Measurements from ENCODE around the gene CAMSAP2. TPM values are rescaled to one million over a fixed set of nuclear protein-coding genes. Genes with fewer than 3 reads are reported as not detected.

The CAMSAP2 gene
- polyA plus RNA-seq, 1 donor (not counting 4 experiments of a cell fraction or from before 2014, with no cell fraction given): 47.8 TPM

DNA sequence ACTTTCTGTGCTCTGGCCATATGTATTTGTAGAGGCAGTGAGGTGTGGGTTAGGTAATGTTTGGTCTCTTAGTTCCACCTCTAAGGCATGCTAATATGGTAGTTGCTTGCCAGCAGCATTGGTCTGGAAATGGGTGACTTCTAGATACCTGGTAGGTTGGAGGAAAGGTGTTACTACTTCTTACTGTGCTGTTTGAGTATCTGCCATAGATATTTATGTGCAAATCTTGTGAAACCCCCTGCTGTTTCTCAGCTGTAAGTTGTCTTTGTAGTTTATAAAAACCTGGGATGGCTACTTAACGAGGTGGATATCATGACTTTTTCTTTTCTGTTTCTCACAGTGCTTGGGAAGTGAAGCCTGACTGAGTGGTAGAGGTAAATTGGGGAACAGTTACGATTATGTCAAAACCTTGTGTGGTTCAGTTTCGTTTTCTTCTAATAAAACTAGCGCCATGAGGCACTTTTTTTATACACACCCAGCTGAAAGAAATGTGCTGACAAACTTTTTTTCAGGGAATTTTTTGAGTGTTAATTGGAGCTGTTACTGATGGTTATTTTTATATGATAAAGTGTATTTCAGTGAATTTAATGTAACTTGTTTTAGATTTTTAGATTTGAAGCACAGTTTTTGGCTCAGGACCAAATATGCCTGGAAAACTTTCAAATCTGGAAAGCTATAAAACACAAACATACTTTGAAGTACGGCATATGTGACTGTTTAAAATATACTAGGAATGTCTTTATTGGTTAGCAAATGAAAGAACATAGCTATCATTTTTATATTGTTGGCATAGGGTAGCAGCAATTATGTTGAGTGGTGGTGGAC lies 42.1 kb downstream of the CAMSAP2 start:
- Histone ChIP-seq H3K9ac (ENCODE audit: control insufficient read depth, extremely low read depth, insufficient read depth, low read length) (peak overlapping the region; percentile 55), H3K4me2 (ENCODE audit: control insufficient read depth, extremely low read depth, insufficient read depth, low read depth, low read length) (peak overlapping the region; percentile 81), H3K27me3 (ENCODE audit: control insufficient read depth, extremely low read depth, insufficient read depth, low read length) (no peaks in the 10 kb centered on the region), H3K36me3 (ENCODE audit: control insufficient read depth in 2 of 2, extremely low read depth in 1 of 2, insufficient read depth in 2 of 2, low read length in 2 of 2) (peaks cover 2 to 20% of the 10 kb centered on the region in 2 experiments), H3K4me1 (ENCODE audit: control insufficient read depth, extremely low read depth, insufficient read depth, low read length) (peaks cover 22% of the 10 kb centered on the region), H3K9me1 (ENCODE audit: control insufficient read depth, extremely low read depth, insufficient read depth, low read length) (no peaks in the 10 kb centered on the region), H4K20me1 (ENCODE audit: control insufficient read depth, extremely low read depth, insufficient read depth, low read length) (peaks cover 10% of the 10 kb centered on the region), H3K79me2 (ENCODE audit: control insufficient read depth, insufficient read depth, low read length) (peaks cover 95% of the 10 kb centered on the region), H2AFZ (ENCODE audit: control insufficient read depth, low read length) (peak overlapping the region; percentile 33), H3K4me3 (ENCODE audit: control insufficient read depth in 2 of 3, extremely low read depth in 1 of 3, insufficient read depth in 2 of 3, low read depth in 1 of 3, low read length in 3 of 3) (peak overlapping the region in 2 of 3 experiments; percentile 31 to 52), H3K9me3 (ENCODE audit: control insufficient read depth, low read depth, low read length) (no peaks in the 10 kb centered on the region), H3K27ac (ENCODE audit: control insufficient read depth, insufficient read depth, low read length) (peak overlapping the region; percentile 54)
- dilution Hi-C loops (cut with MboI; ENCODE audit: extremely low pct_ligation_motif_present, low sequenced_read_pairs): loop anchor here (25.0 kb wide), 1 partner anchor 168 kb away; the partner anchor contains the start of gene KIF14
- FAIRE-seq: peak; percentile 34
- TF ChIP-seq CTCF (optimal IDR thresholded peaks at IDR 0.05 in 1 of 3, IDR thresholded peaks at IDR 0.05 in 1 of 3, conservative IDR thresholded peaks at IDR 0.05 in 1 of 3; ENCODE audit: extremely low read depth in 1 of 3, insufficient read depth in 2 of 3, low read length in 3 of 3) (no peak), EZH2 (IDR thresholded peaks at IDR 0.05; ENCODE audit: low read length) (no peak)
- no peak for DNase-seq (ENCODE audit: low read depth, low spot score)

DNA sequence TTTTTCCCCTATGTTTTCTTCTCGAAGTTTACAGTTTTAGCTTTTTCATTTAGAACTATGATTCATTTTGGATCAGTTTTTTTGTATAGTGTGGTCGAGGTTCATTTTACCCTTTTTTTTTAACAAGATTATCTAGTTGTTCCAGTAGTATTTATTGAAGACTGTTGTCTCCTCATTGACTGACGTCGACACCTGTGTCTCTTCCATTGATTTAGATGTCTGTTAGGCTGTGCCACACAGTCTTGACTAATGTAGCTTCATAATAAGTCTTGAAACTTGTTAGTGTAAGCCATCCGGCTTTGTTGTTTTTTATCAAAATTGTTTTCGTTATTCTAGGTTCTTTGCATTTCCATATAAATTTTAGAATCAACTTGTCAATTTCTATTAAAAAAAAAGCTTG lies 45.2 kb downstream of the CAMSAP2 start:
- peaks cover 8% of the 10 kb centered on the region for H4K20me1 ChIP-seq (ENCODE audit: control insufficient read depth, extremely low read depth, insufficient read depth, low read length)
- H3K79me2 ChIP-seq (ENCODE audit: control insufficient read depth, insufficient read depth, low read length): peaks cover 97% of the 10 kb centered on the region
- dilution Hi-C loops (cut with MboI; ENCODE audit: extremely low pct_ligation_motif_present, low sequenced_read_pairs): loop anchor here (25.0 kb wide), 1 partner anchor 172 kb away; the partner anchor contains the start of gene KIF14
- no peak for TF ChIP-seq EZH2 (IDR thresholded peaks at IDR 0.05; ENCODE audit: low read length)
- no peak for TF ChIP-seq CTCF (optimal IDR thresholded peaks at IDR 0.05 in 1 of 3, IDR thresholded peaks at IDR 0.05 in 1 of 3, conservative IDR thresholded peaks at IDR 0.05 in 1 of 3; ENCODE audit: extremely low read depth in 1 of 3, insufficient read depth in 2 of 3, low read length in 3 of 3)
- no peak overlapping the region for H3K4me2 ChIP-seq (ENCODE audit: control insufficient read depth, extremely low read depth, insufficient read depth, low read depth, low read length)
- no peak overlapping the region for H2AFZ ChIP-seq (ENCODE audit: control insufficient read depth, low read length)
- DNase-seq (ENCODE audit: low read depth, low spot score): no peak
- no peak overlapping the region for H3K4me3 ChIP-seq (ENCODE audit: control insufficient read depth in 2 of 3, extremely low read depth in 1 of 3, insufficient read depth in 2 of 3, low read depth in 1 of 3, low read length in 3 of 3)
- H3K27ac ChIP-seq (ENCODE audit: control insufficient read depth, insufficient read depth, low read length): no peak overlapping the region
- no peak for FAIRE-seq
- no peaks in the 10 kb centered on the region for H3K9me1 ChIP-seq (ENCODE audit: control insufficient read depth, extremely low read depth, insufficient read depth, low read length)
- H3K27me3 ChIP-seq (ENCODE audit: control insufficient read depth, extremely low read depth, insufficient read depth, low read length): no peaks in the 10 kb centered on the region
- H3K9ac ChIP-seq (ENCODE audit: control insufficient read depth, extremely low read depth, insufficient read depth, low read length): no peak overlapping the region
- peaks cover 7 to 16% of the 10 kb centered on the region in 2 experiments for H3K36me3 ChIP-seq (ENCODE audit: control insufficient read depth in 2 of 2, extremely low read depth in 1 of 2, insufficient read depth in 2 of 2, low read length in 2 of 2)
- H3K4me1 ChIP-seq (ENCODE audit: control insufficient read depth, extremely low read depth, insufficient read depth, low read length): peaks cover 16% of the 10 kb centered on the region
- H3K9me3 ChIP-seq (ENCODE audit: control insufficient read depth, low read depth, low read length): no peaks in the 10 kb centered on the region

All from keratinocyte (primary cell).